ENCODE results near the gene ALOX12B. TPM values are rescaled to one million over a fixed set of nuclear protein-coding genes. Genes with fewer than 3 reads are reported as not detected.

Gene ALOX12B
- total and polyA plus RNA-seq, 4 donors: not detected

DNA sequence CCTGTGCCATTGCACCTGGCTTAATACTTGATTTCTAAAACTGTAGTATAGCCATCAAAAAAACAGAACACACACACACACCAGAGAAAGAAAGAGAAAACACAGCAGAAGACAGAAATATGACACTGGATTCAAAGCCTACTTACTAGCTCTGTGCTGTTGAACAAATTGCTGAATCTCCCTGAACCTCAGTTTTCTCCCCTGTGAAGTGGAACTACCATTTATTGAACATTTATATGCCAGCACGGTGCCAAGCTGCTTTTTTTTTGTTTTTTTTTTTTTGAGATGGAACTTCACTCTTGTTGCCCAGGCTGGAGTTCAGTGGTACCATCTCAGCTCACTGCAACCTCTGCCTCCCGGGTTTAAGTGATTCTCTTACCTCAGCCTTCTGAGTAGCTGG lies 13.2 kb upstream of the ALOX12B start (continued):
- no peak for TF ChIP-seq FOXA2 (IDR thresholded peaks at IDR 0.05)
- TF ChIP-seq GABPA (IDR thresholded peaks at IDR 0.05 in 1 of 2, conservative IDR thresholded peaks at IDR 0.05 in 1 of 2): no peak
- TF ChIP-seq HNF4G (IDR thresholded peaks at IDR 0.05): no peak

DNA sequence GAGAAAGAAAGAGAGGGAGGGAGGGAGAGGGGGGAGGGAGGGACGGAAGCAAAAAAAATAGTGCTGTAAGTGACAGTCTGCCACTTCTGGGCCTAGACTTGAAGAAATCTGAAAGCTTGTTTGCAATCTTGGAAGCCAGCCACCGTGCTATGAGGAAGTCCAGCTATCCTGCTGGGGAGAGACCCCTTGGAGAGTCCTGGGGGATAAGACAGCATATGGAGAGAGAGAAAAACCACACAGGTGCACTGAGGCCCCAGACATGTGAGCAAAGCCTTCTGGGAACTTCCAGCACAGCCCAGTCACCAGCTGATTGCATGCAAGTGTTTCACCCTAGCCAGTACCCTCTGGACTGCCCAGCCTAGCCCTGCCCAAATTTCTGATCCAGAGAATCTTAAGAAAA lies 12.6 kb upstream of the ALOX12B start:
- Histone ChIP-seq H3K27me3 (ENCODE audit: control insufficient read depth in 4 of 4, insufficient read depth in 4 of 4, low read length in 3 of 4) (peaks cover 0 to 7% (median 0%) of the 10 kb centered on the region in 4 donors), H3K36me3 (ENCODE audit: control insufficient read depth in 4 of 4, insufficient read depth in 3 of 4, low read depth in 1 of 4, low read length in 3 of 4) (no peaks in the 10 kb centered on the region), H3K4me3 (ENCODE audit: low read depth in 1 of 3, low read length in 3 of 3) (no peak overlapping the region), H3K9ac (ENCODE audit: low read depth in 1 of 2, low read length in 2 of 2) (no peak overlapping the region), H3K4me1 (ENCODE audit: control insufficient read depth in 4 of 4, insufficient read depth in 4 of 4, low read length in 3 of 4) (no peaks in the 10 kb centered on the region), H3K27ac (ENCODE audit: low read depth in 1 of 2, low read length in 2 of 2) (no peak overlapping the region), H3K9me3 (ENCODE audit: control insufficient read depth in 4 of 4, low read length in 3 of 4) (no peaks in the 10 kb centered on the region)
- 60% methylated on average over 2 of the region's 2 CpGs for WGBS
- TF ChIP-seq, protein P1, sequence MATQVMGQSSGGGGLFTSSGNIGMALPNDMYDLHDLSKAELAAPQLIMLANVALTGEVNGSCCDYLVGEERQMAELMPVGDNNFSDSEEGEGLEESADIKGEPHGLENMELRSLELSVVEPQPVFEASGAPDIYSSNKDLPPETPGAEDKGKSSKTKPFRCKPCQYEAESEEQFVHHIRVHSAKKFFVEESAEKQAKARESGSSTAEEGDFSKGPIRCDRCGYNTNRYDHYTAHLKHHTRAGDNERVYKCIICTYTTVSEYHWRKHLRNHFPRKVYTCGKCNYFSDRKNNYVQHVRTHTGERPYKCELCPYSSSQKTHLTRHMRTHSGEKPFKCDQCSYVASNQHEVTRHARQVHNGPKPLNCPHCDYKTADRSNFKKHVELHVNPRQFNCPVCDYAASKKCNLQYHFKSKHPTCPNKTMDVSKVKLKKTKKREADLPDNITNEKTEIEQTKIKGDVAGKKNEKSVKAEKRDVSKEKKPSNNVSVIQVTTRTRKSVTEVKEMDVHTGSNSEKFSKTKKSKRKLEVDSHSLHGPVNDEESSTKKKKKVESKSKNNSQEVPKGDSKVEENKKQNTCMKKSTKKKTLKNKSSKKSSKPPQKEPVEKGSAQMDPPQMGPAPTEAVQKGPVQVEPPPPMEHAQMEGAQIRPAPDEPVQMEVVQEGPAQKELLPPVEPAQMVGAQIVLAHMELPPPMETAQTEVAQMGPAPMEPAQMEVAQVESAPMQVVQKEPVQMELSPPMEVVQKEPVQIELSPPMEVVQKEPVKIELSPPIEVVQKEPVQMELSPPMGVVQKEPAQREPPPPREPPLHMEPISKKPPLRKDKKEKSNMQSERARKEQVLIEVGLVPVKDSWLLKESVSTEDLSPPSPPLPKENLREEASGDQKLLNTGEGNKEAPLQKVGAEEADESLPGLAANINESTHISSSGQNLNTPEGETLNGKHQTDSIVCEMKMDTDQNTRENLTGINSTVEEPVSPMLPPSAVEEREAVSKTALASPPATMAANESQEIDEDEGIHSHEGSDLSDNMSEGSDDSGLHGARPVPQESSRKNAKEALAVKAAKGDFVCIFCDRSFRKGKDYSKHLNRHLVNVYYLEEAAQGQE (IDR thresholded peaks at IDR 0.05): no peak
- TF ChIP-seq SP1 (IDR thresholded peaks at IDR 0.05) (no peak), JUND (IDR thresholded peaks at IDR 0.05) (no peak), FOXA1 (IDR thresholded peaks at IDR 0.05) (no peak), TAF1 (conservative IDR thresholded peaks at IDR 0.05) (no peak), NR2F2 (IDR thresholded peaks at IDR 0.05) (no peak), HNF4A (conservative IDR thresholded peaks at IDR 0.05) (no peak), YY1 (IDR thresholded peaks at IDR 0.05) (no peak), EGR1 (IDR thresholded peaks at IDR 0.05; ENCODE audit: low read depth in 2 of 2) (no peak), RXRA (IDR thresholded peaks at IDR 0.05) (no peak), GABPA (IDR thresholded peaks at IDR 0.05 in 1 of 2, conservative IDR thresholded peaks at IDR 0.05 in 1 of 2) (no peak), HNF4G (IDR thresholded peaks at IDR 0.05) (no peak)
- TF ChIP-seq, protein P2, sequence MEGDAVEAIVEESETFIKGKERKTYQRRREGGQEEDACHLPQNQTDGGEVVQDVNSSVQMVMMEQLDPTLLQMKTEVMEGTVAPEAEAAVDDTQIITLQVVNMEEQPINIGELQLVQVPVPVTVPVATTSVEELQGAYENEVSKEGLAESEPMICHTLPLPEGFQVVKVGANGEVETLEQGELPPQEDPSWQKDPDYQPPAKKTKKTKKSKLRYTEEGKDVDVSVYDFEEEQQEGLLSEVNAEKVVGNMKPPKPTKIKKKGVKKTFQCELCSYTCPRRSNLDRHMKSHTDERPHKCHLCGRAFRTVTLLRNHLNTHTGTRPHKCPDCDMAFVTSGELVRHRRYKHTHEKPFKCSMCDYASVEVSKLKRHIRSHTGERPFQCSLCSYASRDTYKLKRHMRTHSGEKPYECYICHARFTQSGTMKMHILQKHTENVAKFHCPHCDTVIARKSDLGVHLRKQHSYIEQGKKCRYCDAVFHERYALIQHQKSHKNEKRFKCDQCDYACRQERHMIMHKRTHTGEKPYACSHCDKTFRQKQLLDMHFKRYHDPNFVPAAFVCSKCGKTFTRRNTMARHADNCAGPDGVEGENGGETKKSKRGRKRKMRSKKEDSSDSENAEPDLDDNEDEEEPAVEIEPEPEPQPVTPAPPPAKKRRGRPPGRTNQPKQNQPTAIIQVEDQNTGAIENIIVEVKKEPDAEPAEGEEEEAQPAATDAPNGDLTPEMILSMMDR (IDR thresholded peaks at IDR 0.05; ENCODE audit: low read depth, low read length, missing input control): no peak
- TF ChIP-seq, protein P3, sequence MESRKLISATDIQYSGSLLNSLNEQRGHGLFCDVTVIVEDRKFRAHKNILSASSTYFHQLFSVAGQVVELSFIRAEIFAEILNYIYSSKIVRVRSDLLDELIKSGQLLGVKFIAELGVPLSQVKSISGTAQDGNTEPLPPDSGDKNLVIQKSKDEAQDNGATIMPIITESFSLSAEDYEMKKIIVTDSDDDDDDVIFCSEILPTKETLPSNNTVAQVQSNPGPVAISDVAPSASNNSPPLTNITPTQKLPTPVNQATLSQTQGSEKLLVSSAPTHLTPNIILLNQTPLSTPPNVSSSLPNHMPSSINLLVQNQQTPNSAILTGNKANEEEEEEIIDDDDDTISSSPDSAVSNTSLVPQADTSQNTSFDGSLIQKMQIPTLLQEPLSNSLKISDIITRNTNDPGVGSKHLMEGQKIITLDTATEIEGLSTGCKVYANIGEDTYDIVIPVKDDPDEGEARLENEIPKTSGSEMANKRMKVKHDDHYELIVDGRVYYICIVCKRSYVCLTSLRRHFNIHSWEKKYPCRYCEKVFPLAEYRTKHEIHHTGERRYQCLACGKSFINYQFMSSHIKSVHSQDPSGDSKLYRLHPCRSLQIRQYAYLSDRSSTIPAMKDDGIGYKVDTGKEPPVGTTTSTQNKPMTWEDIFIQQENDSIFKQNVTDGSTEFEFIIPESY (IDR thresholded peaks at IDR 0.05): no peak
- TF ChIP-seq, protein P4, sequence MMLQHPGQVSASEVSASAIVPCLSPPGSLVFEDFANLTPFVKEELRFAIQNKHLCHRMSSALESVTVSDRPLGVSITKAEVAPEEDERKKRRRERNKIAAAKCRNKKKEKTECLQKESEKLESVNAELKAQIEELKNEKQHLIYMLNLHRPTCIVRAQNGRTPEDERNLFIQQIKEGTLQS (IDR thresholded peaks at IDR 0.05): no peak
- no peak for DNase-seq (ENCODE audit: low spot score)

All from liver (tissue), 9 donors.